HG03378 (cell line): ENCODE measurements around the gene CPB2.

Experiments
- ATAC-seq: cut with Tn5 transposase; IDR thresholded peaks from one replicate; pipeline ENCODE4 v1.9.1; 2021; ENCODE audit warnings: mild to moderate bottlenecking, moderate library complexity; ENCODE audit not compliant: unreplicated experiment

The CPB2 gene

GRCh38 chr13:46101002-46101401 is 3.8 kb downstream of the CPB2 start:
- ATAC-seq = no peak

- ATAC-seq = no peak
Measured at GRCh38 chr13:46100191-46100815, 4.5 kb downstream of the CPB2 start.

GRCh38 chr13:46097663-46098062 is 7.2 kb downstream of the CPB2 start:
- ATAC-seq = no peak

GRCh38 chr13:46097015-46097414 is 7.8 kb downstream of the CPB2 start:
- ATAC-seq = no peak

GRCh38 chr13:46094478-46094877 is 10.4 kb downstream of the CPB2 start:
- ATAC-seq = no peak

GRCh38 chr13:46088821-46089562 is 15.8 kb downstream of the CPB2 start:
- ATAC-seq = no peak

- ATAC-seq = no peak
Measured at GRCh38 chr13:46087481-46087880, 17.4 kb downstream of the CPB2 start.

- ATAC-seq = no peak
Measured at GRCh38 chr13:46086985-46087384, 17.8 kb downstream of the CPB2 start.

GRCh38 chr13:46086421-46086922 is 18.4 kb downstream of the CPB2 start:
- no peak for ATAC-seq

GRCh38 chr13:46085737-46086136 is 19.1 kb downstream of the CPB2 start:
- no peak for ATAC-seq

- ATAC-seq = no peak
Measured at GRCh38 chr13:46082324-46082723, 22.5 kb downstream of the CPB2 start.

- no peak for ATAC-seq
Measured at GRCh38 chr13:46079770-46080169, 25.1 kb downstream of the CPB2 start.

- no peak for ATAC-seq
Measured at GRCh38 chr13:46077265-46077664, 27.6 kb downstream of the CPB2 start.

GRCh38 chr13:46076827-46077226 is 28.0 kb downstream of the CPB2 start:
- ATAC-seq = no peak

GRCh38 chr13:46075811-46076210 is 29.0 kb downstream of the CPB2 start:
- ATAC-seq = no peak

GRCh38 chr13:46071590-46072249 is 33.1 kb downstream of the CPB2 start:
- ATAC-seq = peak; percentile 83

- no peak for ATAC-seq
Measured at GRCh38 chr13:46063292-46063691, 41.5 kb downstream of the CPB2 start.

- no peak for ATAC-seq
Measured at GRCh38 chr13:46062185-46062584, 42.6 kb downstream of the CPB2 start.

GRCh38 chr13:46059405-46059804 is 45.4 kb downstream of the CPB2 start:
- no peak for ATAC-seq

- no peak for ATAC-seq
Measured at GRCh38 chr13:46058268-46058667, 46.6 kb downstream of the CPB2 start.

- no peak for ATAC-seq
Measured at GRCh38 chr13:46057256-46058015, 47.4 kb downstream of the CPB2 start.
